Measurements from ENCODE around the gene GREB1. TPM values are rescaled to one million over a fixed set of nuclear protein-coding genes. Genes with fewer than 3 reads are reported as not detected.

The GREB1 gene
- total and polyA plus RNA-seq, 7 experiments from 2014 or later, result 0.14 to 0.82 (median 0.25) TPM; not detected in 3

DNA sequence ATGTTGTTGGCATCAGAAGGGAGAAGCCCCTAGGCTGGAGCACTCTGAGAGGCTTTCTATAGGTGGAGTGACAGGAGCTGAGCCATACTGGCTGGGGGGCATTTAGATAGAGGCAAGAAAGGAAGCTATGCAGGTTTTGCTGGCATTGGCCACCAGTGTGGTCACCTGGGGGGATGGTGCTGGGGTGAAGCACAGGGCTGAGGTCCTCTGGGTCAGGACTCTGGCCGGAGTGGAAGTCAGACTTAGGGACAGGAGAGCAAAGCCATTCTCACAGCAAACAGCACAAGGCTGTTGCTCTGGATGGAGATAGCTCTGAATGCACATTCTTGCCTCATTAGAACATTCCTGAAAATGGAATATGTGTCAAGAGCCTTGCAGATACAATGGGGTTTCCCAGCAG, 88.8 kb downstream of the GREB1 start:
- H3K4me3 ChIP-seq (ENCODE audit: low read length), result no peak overlapping the region
- no peaks in the 10 kb centered on the region for H3K4me1 Mint-ChIP-seq
- ChIA-PET CTCF (no interaction called here), POLR2A (no interaction called here)
- no peaks in the 10 kb centered on the region for H3K36me3 ChIP-seq (ENCODE audit: control insufficient read depth in 2 of 3, insufficient read depth in 3 of 3, low read length in 3 of 3)
- H3K4me1 ChIP-seq (ENCODE audit: control insufficient read depth in 2 of 2, insufficient read depth in 2 of 2, low read length in 2 of 2), result no peaks in the 10 kb centered on the region
- intact Hi-C loops (cut with micrococcal nuclease), result no loop called here
- no peaks in the 10 kb centered on the region for H3K9me3 ChIP-seq (ENCODE audit: control insufficient read depth in 2 of 3, low read length in 3 of 3)
- no peak overlapping the region for H3K27ac ChIP-seq (ENCODE audit: low read depth, low read length)
- peaks cover 0 to 6% (median 0%) of the 10 kb centered on the region in 11 donors for H3K9me3 Mint-ChIP-seq
- H3K27ac Mint-ChIP-seq, result no peak overlapping the region
- H3K36me3 Mint-ChIP-seq, result no peaks in the 10 kb centered on the region
- H3K27me3 ChIP-seq (ENCODE audit: control insufficient read depth in 2 of 2, insufficient read depth in 2 of 2, low read length in 2 of 2), result no peaks in the 10 kb centered on the region
- DNase-seq (no peak), ATAC-seq (no peak)
- H3K27me3 Mint-ChIP-seq, result peaks cover 0 to 2% (median 0%) of the 10 kb centered on the region in 5 donors
- H3K4me3 Mint-ChIP-seq, result no peak overlapping the region

GRCh38 chr2:11624893-11625292, 91.0 kb downstream of the GREB1 start:
- ChIA-PET CTCF (interaction anchor here (1.0 kb wide), 1 partner anchor 156 kb away, joined by 3 read pairs; no protein-coding TSS in a partner anchor), POLR2A (interaction anchor here (0.6 kb wide), 1 partner anchor 398 kb away, joined by 3 read pairs; no protein-coding TSS in a partner anchor)
- no peak overlapping the region for H3K4me3 ChIP-seq (ENCODE audit: low read length)
- intact Hi-C loops (cut with micrococcal nuclease), result no loop called here
- Mint-ChIP-seq H3K4me1 (no peaks in the 10 kb centered on the region), H3K9me3 (peaks cover 0 to 7% (median 2%) of the 10 kb centered on the region in 11 donors), H3K27ac (no peak overlapping the region), H3K27me3 (peaks cover 0 to 4% (median 0%) of the 10 kb centered on the region in 5 donors), H3K4me3 (no peak overlapping the region), H3K36me3 (no peaks in the 10 kb centered on the region)
- H3K36me3 ChIP-seq (ENCODE audit: control insufficient read depth in 2 of 3, insufficient read depth in 3 of 3, low read length in 3 of 3), result no peaks in the 10 kb centered on the region
- H3K27ac ChIP-seq (ENCODE audit: low read depth, low read length), result no peak overlapping the region
- no peaks in the 10 kb centered on the region for H3K27me3 ChIP-seq (ENCODE audit: control insufficient read depth in 2 of 2, insufficient read depth in 2 of 2, low read length in 2 of 2)
- no peaks in the 10 kb centered on the region for H3K4me1 ChIP-seq (ENCODE audit: control insufficient read depth in 2 of 2, insufficient read depth in 2 of 2, low read length in 2 of 2)
- no peak for DNase-seq
- H3K9me3 ChIP-seq (ENCODE audit: control insufficient read depth in 2 of 3, low read length in 3 of 3), result no peaks in the 10 kb centered on the region
- no peak for ATAC-seq

- Mint-ChIP-seq H3K27ac (no peak overlapping the region), H3K9me3 (peaks cover 0 to 8% (median 2%) of the 10 kb centered on the region in 11 donors), H3K36me3 (no peaks in the 10 kb centered on the region), H3K27me3 (peaks cover 0 to 4% (median 0%) of the 10 kb centered on the region in 5 donors), H3K4me1 (no peaks in the 10 kb centered on the region), H3K4me3 (no peak overlapping the region)
- H3K4me3 ChIP-seq (ENCODE audit: low read length), result no peak overlapping the region
- intact Hi-C loops (cut with micrococcal nuclease), result no loop called here
- H3K4me1 ChIP-seq (ENCODE audit: control insufficient read depth in 2 of 2, insufficient read depth in 2 of 2, low read length in 2 of 2), result no peaks in the 10 kb centered on the region
- ChIA-PET CTCF (interaction anchor here (1.0 kb wide), 1 partner anchor 156 kb away, joined by 3 read pairs; no protein-coding TSS in a partner anchor), POLR2A (no interaction called here)
- H3K9me3 ChIP-seq (ENCODE audit: control insufficient read depth in 2 of 3, low read length in 3 of 3), result no peaks in the 10 kb centered on the region
- no peaks in the 10 kb centered on the region for H3K36me3 ChIP-seq (ENCODE audit: control insufficient read depth in 2 of 3, insufficient read depth in 3 of 3, low read length in 3 of 3)
- H3K27me3 ChIP-seq (ENCODE audit: control insufficient read depth in 2 of 2, insufficient read depth in 2 of 2, low read length in 2 of 2), result no peaks in the 10 kb centered on the region
- ATAC-seq (no peak), DNase-seq (no peak)
- H3K27ac ChIP-seq (ENCODE audit: low read depth, low read length), result no peak overlapping the region
Observed at GRCh38 chr2:11625671-11626070, 91.8 kb downstream of the GREB1 start.

GRCh38 chr2:11628675-11629074, 94.8 kb downstream of the GREB1 start:
- Mint-ChIP-seq H3K27ac (no peak overlapping the region), H3K27me3 (peaks cover 0 to 4% (median 0%) of the 10 kb centered on the region in 5 donors), H3K4me3 (no peak overlapping the region), H3K36me3 (no peaks in the 10 kb centered on the region), H3K4me1 (no peaks in the 10 kb centered on the region), H3K9me3 (peaks cover 0 to 8% (median 2%) of the 10 kb centered on the region in 11 donors)
- intact Hi-C loops (cut with micrococcal nuclease), result no loop called here
- no peaks in the 10 kb centered on the region for H3K9me3 ChIP-seq (ENCODE audit: control insufficient read depth in 2 of 3, low read length in 3 of 3)
- no peaks in the 10 kb centered on the region for H3K27me3 ChIP-seq (ENCODE audit: control insufficient read depth in 2 of 2, insufficient read depth in 2 of 2, low read length in 2 of 2)
- POLR2A ChIA-PET, result no interaction called here
- DNase-seq (no peak), ATAC-seq (no peak)
- H3K4me1 ChIP-seq (ENCODE audit: control insufficient read depth in 2 of 2, insufficient read depth in 2 of 2, low read length in 2 of 2), result no peaks in the 10 kb centered on the region
- CTCF ChIA-PET, result no interaction called here
- H3K4me3 ChIP-seq (ENCODE audit: low read length), result no peak overlapping the region
- H3K36me3 ChIP-seq (ENCODE audit: control insufficient read depth in 2 of 3, insufficient read depth in 3 of 3, low read length in 3 of 3), result no peaks in the 10 kb centered on the region
- H3K27ac ChIP-seq (ENCODE audit: low read depth, low read length), result no peak overlapping the region

DNA sequence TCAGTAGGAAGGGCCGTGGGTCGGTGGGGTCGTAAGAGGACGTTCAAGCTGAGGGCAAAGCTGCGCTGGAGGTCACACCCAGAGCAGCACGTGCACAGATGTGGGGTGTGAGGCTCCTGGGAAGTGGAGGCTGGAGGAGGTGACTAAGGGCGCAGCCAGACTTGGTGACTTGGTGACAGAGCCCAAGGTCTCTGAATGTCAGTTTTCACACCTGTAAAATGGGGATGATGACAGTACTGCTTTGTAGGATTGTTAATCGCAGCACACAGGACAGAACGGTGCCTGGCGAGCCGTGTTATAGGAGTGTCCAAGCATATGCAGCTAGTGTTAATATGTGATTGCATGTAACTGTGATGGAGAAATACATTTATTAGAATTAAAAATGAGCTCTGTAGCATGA, 95.4 kb downstream of the GREB1 start:
- peaks cover 0 to 4% (median 0%) of the 10 kb centered on the region in 5 donors for H3K27me3 Mint-ChIP-seq
- Histone ChIP-seq H3K27me3 (ENCODE audit: control insufficient read depth in 2 of 2, insufficient read depth in 2 of 2, low read length in 2 of 2) (no peaks in the 10 kb centered on the region), H3K27ac (ENCODE audit: low read depth, low read length) (no peak overlapping the region), H3K36me3 (ENCODE audit: control insufficient read depth in 2 of 3, insufficient read depth in 3 of 3, low read length in 3 of 3) (no peaks in the 10 kb centered on the region), H3K4me3 (ENCODE audit: low read length) (no peak overlapping the region), H3K9me3 (ENCODE audit: control insufficient read depth in 2 of 3, low read length in 3 of 3) (no peaks in the 10 kb centered on the region), H3K4me1 (ENCODE audit: control insufficient read depth in 2 of 2, insufficient read depth in 2 of 2, low read length in 2 of 2) (no peaks in the 10 kb centered on the region)
- peak overlapping the region in 1 of 9 donors; percentile 9 for H3K27ac Mint-ChIP-seq
- no peak for ATAC-seq
- H3K4me3 Mint-ChIP-seq, result no peak overlapping the region
- ChIA-PET POLR2A (no interaction called here), CTCF (no interaction called here)
- intact Hi-C loops (cut with micrococcal nuclease), result no loop called here
- H3K4me1 Mint-ChIP-seq, result no peaks in the 10 kb centered on the region
- no peaks in the 10 kb centered on the region for H3K36me3 Mint-ChIP-seq
- peaks cover 0 to 8% (median 2%) of the 10 kb centered on the region in 11 donors for H3K9me3 Mint-ChIP-seq
- no peak for DNase-seq

DNA sequence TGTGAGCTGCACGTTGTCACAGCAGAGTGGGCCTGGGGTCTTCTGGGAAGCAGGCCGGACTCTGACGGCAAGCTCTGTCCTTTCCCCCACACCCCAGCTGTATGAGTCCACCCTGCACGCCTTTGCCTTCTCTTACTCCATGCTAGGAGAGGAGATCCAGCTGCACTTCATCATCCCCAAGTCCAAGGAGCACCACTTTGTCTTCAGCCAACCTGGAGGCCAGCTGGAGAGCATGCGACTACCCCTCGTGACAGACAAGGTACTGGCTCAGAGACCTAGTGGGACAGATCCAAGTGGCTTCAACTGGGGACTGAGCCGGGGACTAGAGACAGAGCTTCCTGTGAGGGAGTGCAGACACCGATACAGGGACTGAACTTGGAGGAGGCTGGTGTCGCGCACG, 96.0 kb downstream of the GREB1 start:
- no peaks in the 10 kb centered on the region for H3K27me3 ChIP-seq (ENCODE audit: control insufficient read depth in 2 of 2, insufficient read depth in 2 of 2, low read length in 2 of 2)
- ChIA-PET POLR2A (no interaction called here), CTCF (no interaction called here)
- no peak overlapping the region for H3K27ac ChIP-seq (ENCODE audit: low read depth, low read length)
- Mint-ChIP-seq H3K27ac (no peak overlapping the region), H3K4me3 (no peak overlapping the region), H3K27me3 (peaks cover 0 to 4% (median 0%) of the 10 kb centered on the region in 5 donors), H3K4me1 (no peaks in the 10 kb centered on the region), H3K36me3 (no peaks in the 10 kb centered on the region), H3K9me3 (peaks cover 0 to 8% (median 2%) of the 10 kb centered on the region in 11 donors)
- DNase-seq, result no peak
- H3K9me3 ChIP-seq (ENCODE audit: control insufficient read depth in 2 of 3, low read length in 3 of 3), result no peaks in the 10 kb centered on the region
- intact Hi-C loops (cut with micrococcal nuclease), result no loop called here
- no peaks in the 10 kb centered on the region for H3K4me1 ChIP-seq (ENCODE audit: control insufficient read depth in 2 of 2, insufficient read depth in 2 of 2, low read length in 2 of 2)
- ATAC-seq, result no peak
- no peak overlapping the region for H3K4me3 ChIP-seq (ENCODE audit: low read length)
- H3K36me3 ChIP-seq (ENCODE audit: control insufficient read depth in 2 of 3, insufficient read depth in 3 of 3, low read length in 3 of 3), result no peaks in the 10 kb centered on the region

DNA sequence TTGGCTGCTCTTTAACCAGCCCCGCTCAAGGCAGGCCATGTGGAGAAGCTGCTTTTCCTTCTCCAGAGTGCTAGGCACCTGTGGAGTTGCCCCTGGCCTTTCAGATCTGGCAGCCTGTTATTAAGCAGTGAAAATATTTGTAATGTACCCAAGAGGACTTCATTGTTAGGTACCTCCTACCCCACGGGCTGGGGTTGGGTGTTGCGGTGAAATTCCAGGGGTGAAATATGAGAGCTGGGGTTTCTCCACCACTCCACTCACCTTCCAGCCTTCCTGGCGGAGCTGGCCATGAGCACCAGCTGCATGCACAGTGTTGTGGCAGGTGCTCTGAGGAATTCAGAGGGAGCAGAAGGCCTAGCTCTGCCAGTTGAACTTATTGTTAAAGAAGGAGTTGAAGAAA, 97.0 kb downstream of the GREB1 start:
- Histone ChIP-seq H3K4me1 (ENCODE audit: control insufficient read depth in 2 of 2, insufficient read depth in 2 of 2, low read length in 2 of 2) (no peaks in the 10 kb centered on the region), H3K9me3 (ENCODE audit: control insufficient read depth in 2 of 3, low read length in 3 of 3) (no peaks in the 10 kb centered on the region), H3K36me3 (ENCODE audit: control insufficient read depth in 2 of 3, insufficient read depth in 3 of 3, low read length in 3 of 3) (no peaks in the 10 kb centered on the region), H3K4me3 (ENCODE audit: low read length) (no peak overlapping the region), H3K27me3 (ENCODE audit: control insufficient read depth in 2 of 2, insufficient read depth in 2 of 2, low read length in 2 of 2) (no peaks in the 10 kb centered on the region), H3K27ac (ENCODE audit: low read depth, low read length) (no peak overlapping the region)
- POLR2A ChIA-PET, result no interaction called here
- H3K36me3 Mint-ChIP-seq, result no peaks in the 10 kb centered on the region
- CTCF ChIA-PET, result interaction anchor here (0.5 kb wide), 1 partner anchor 14 kb away, joined by 4 read pairs; no protein-coding TSS in a partner anchor
- intact Hi-C loops (cut with micrococcal nuclease), result no loop called here
- DNase-seq (no peak), ATAC-seq (no peak)
- no peak overlapping the region for H3K4me3 Mint-ChIP-seq
- H3K4me1 Mint-ChIP-seq, result no peaks in the 10 kb centered on the region
- H3K27me3 Mint-ChIP-seq, result peaks cover 0 to 4% (median 0%) of the 10 kb centered on the region in 5 donors
- H3K9me3 Mint-ChIP-seq, result peaks cover 0 to 8% (median under 1%) of the 10 kb centered on the region in 11 donors
- H3K27ac Mint-ChIP-seq, result no peak overlapping the region

All from naive thymus-derived CD4-positive, alpha-beta T cell (primary cell).